CD4-positive, alpha-beta memory T cell (primary cell): ENCODE data around the gene ADCY4. TPM values are rescaled to one million over a fixed set of nuclear protein-coding genes. Genes with fewer than 3 reads are reported as not detected.

Source experiments
- CTCF ChIA-PET: fragments of 350-600 bp; sonication (Branson Sonifier 250); formaldehyde crosslinking; loops from one replicate; lab custom pipeline; 2021; ENCODE audit warnings: inconsistent platforms; ENCODE audit not compliant: partially characterized antibody; lab: Charles Lee
- POLR2A ChIA-PET: fragments of 350-600 bp; sonication (Branson Sonifier 250); formaldehyde crosslinking; loops from one replicate; lab custom pipeline; 2021; ENCODE audit not compliant: partially characterized antibody; lab: Charles Lee
- DNase-seq, 5 donors: peaks; one replicate each; pipeline versions ENCODE4 v3.0.0 to v3.0.0-alpha.2; 2020 to 2022; ENCODE audit warnings: mixed read lengths in 1 of 5
- H3K27ac ChIP-seq: one replicate; pipeline ENCODE4 v1.7.0; 2013; ENCODE audit warnings: low read depth, low read length
- H3K27me3 ChIP-seq: 2 replicates; pipeline ENCODE4 v1.7.0; 2013; ENCODE audit warnings: mild to moderate bottlenecking, low read length, moderate library complexity; ENCODE audit not compliant: insufficient read depth
- H3K36me3 ChIP-seq: 2 replicates; pipeline ENCODE4 v1.7.0; 2013; ENCODE audit warnings: mild to moderate bottlenecking, low read length, moderate library complexity; ENCODE audit not compliant: insufficient read depth
- H3K4me1 ChIP-seq: 2 replicates; pipeline ENCODE4 v1.7.0; 2013; ENCODE audit warnings: mild to moderate bottlenecking, low read length, moderate library complexity; ENCODE audit not compliant: insufficient read depth
- H3K4me3 ChIP-seq, 2 donors: one replicate each; pipeline ENCODE4 v1.7.0; 2013; ENCODE audit warnings: low read length in 2 of 2, mild to moderate bottlenecking in 1 of 2
- H3K9me3 ChIP-seq, 2 donors: one replicate each; pipeline ENCODE4 v1.7.0; 2013; ENCODE audit warnings: low read length in 2 of 2, control low read depth in 1 of 2; ENCODE audit not compliant: control insufficient read depth in 1 of 2
- H3K27ac Mint-ChIP-seq, 7 donors: one replicate each; pipeline ENCODE4 v1.8.0; 2020 to 2021; ENCODE audit warnings: mixed read lengths in 7 of 7, mild to moderate bottlenecking in 6 of 7, inconsistent platforms in 3 of 7, moderate library complexity in 3 of 7
- H3K27me3 Mint-ChIP-seq, 2 donors: one replicate each; pipeline ENCODE4 v1.8.0; 2020 to 2021; ENCODE audit warnings: mixed read lengths in 2 of 2
- H3K36me3 Mint-ChIP-seq, 2 donors: one replicate each; pipeline ENCODE4 v1.8.0; 2020 to 2021; ENCODE audit warnings: mixed read lengths in 2 of 2, inconsistent platforms in 1 of 2, mild to moderate bottlenecking in 1 of 2
- H3K4me1 Mint-ChIP-seq, 4 donors: one replicate each; pipeline ENCODE4 v1.8.0; 2020 to 2021; ENCODE audit warnings: mixed read lengths in 4 of 4, mild to moderate bottlenecking in 1 of 4
- H3K4me3 Mint-ChIP-seq, 8 donors: one replicate each; pipeline ENCODE4 v1.8.0; 2020 to 2021; ENCODE audit warnings: mixed read lengths in 8 of 8, mild to moderate bottlenecking in 7 of 8, moderate library complexity in 6 of 8, inconsistent platforms in 3 of 8
- H3K9me3 Mint-ChIP-seq, 8 donors: one replicate each; pipeline ENCODE4 v1.8.0; 2020 to 2021; ENCODE audit warnings: mixed read lengths in 8 of 8, mild to moderate bottlenecking in 5 of 8, inconsistent platforms in 3 of 8, moderate library complexity in 1 of 8
- intact Hi-C: fragments of 100-400 bp; cut with micrococcal nuclease; formaldehyde crosslinking; loops from one replicate; pipeline ENCODE4 v1.15.1; 2023
- polyA plus RNA-seq, 2 donors: library from polyadenylated mRNA; unstranded; fragments of 300-500 nt; fragmentation: Illumina TruSeq; gene quantifications; one replicate each; pipeline ENCODE4 v1.2.3, GENCODE V29; 2021
- total RNA-seq, 2 experiments: library from RNA; stranded (reverse); gene quantifications; one replicate each; pipeline ENCODE4 v1.2.3, GENCODE V29; 2021

Gene ADCY4
- total and polyA plus RNA-seq, 4 experiments from 2014 or later = 0.48 to 8.1 (median 3.9) TPM

GRCh38 chr14:24293525-24293924 is 41.3 kb downstream of the ADCY4 start:
- Mint-ChIP-seq H3K27ac (no peak overlapping the region), H3K27me3 (no peaks in the 10 kb centered on the region), H3K36me3 (peaks cover 52 to 56% of the 10 kb centered on the region in 2 donors), H3K4me1 (peaks cover 14 to 43% (median 26%) of the 10 kb centered on the region in 4 donors), H3K9me3 (no peaks in the 10 kb centered on the region), H3K4me3 (no peak overlapping the region)
- Histone ChIP-seq H3K27ac (no peak overlapping the region), H3K36me3 (peaks cover 44% of the 10 kb centered on the region), H3K4me3 (no peak overlapping the region), H3K4me1 (peaks cover 32% of the 10 kb centered on the region), H3K27me3 (no peaks in the 10 kb centered on the region), H3K9me3 (no peaks in the 10 kb centered on the region)
- ChIA-PET CTCF (interaction anchor here (0.9 to 5.3 kb wide), 5 partner anchors 11 to 143 kb away, joined by 4 to 49 read pairs (median 5); partner anchors contain the start of genes CIDEB, LTB4R2, MDP1 and TINF2), POLR2A (interaction anchor here (1.1 to 1.7 kb wide), 2 partner anchors 51 to 213 kb away, joined by 3 to 6 read pairs; partner anchors contain the start of gene TINF2)
- DNase-seq = no peak
- intact Hi-C loops = no loop called here

- ChIA-PET POLR2A (interaction anchor here (1.1 to 1.7 kb wide), 2 partner anchors 50 to 212 kb away, joined by 3 to 6 read pairs; partner anchors contain the start of gene TINF2), CTCF (interaction anchor here (0.7 to 5.3 kb wide), 8 partner anchors 9 to 234 kb away, joined by 3 to 49 read pairs (median 4); partner anchors contain the start of genes CIDEB, LTB4R2 and TINF2)
- H3K27ac ChIP-seq = no peak overlapping the region
- peaks cover 52 to 58% of the 10 kb centered on the region in 2 donors for H3K36me3 Mint-ChIP-seq
- peak overlapping the region in 1 of 7 donors; percentile 47 for H3K27ac Mint-ChIP-seq
- peaks cover 20% of the 10 kb centered on the region for H3K4me1 ChIP-seq
- H3K9me3 ChIP-seq = no peaks in the 10 kb centered on the region
- no peaks in the 10 kb centered on the region for H3K27me3 ChIP-seq
- intact Hi-C loops = no loop called here
- no peaks in the 10 kb centered on the region for H3K9me3 Mint-ChIP-seq
- H3K4me3 ChIP-seq = no peak overlapping the region
- DNase-seq = no peak
- no peaks in the 10 kb centered on the region for H3K27me3 Mint-ChIP-seq
- peaks cover 44% of the 10 kb centered on the region for H3K36me3 ChIP-seq
- H3K4me3 Mint-ChIP-seq = no peak overlapping the region
- H3K4me1 Mint-ChIP-seq = peaks cover 8 to 35% (median 19%) of the 10 kb centered on the region in 4 donors
Observed at GRCh38 chr14:24292118-24292807, 42.6 kb downstream of the ADCY4 start.

GRCh38 chr14:24291446-24292117 is 43.3 kb downstream of the ADCY4 start:
- Mint-ChIP-seq H3K9me3 (no peaks in the 10 kb centered on the region), H3K4me1 (peaks cover 2 to 28% (median 12%) of the 10 kb centered on the region in 4 donors), H3K4me3 (no peak overlapping the region), H3K27ac (peak overlapping the region in 1 of 7 donors; percentile 26), H3K27me3 (no peaks in the 10 kb centered on the region), H3K36me3 (peaks cover 50 to 56% of the 10 kb centered on the region in 2 donors)
- ChIA-PET CTCF (interaction anchor here (0.7 to 5.3 kb wide), 6 partner anchors 12 to 145 kb away, joined by 3 to 49 read pairs (median 4); partner anchors contain the start of genes CIDEB, LTB4R2 and TINF2), POLR2A (interaction anchor here (0.6 to 2.1 kb wide), 2 partner anchors 49 to 233 kb away, joined by 3 to 14 read pairs; partner anchors contain the start of gene TINF2)
- Histone ChIP-seq H3K4me1 (peaks cover 13% of the 10 kb centered on the region), H3K9me3 (no peaks in the 10 kb centered on the region), H3K27ac (no peak overlapping the region), H3K4me3 (no peak overlapping the region), H3K27me3 (no peaks in the 10 kb centered on the region), H3K36me3 (peaks cover 44% of the 10 kb centered on the region)
- DNase-seq = no peak
- intact Hi-C loops = no loop called here

GRCh38 chr14:24290746-24291145 is 44.1 kb downstream of the ADCY4 start:
- no peak for DNase-seq
- H3K27me3 ChIP-seq = no peaks in the 10 kb centered on the region
- peaks cover 12% of the 10 kb centered on the region for H3K4me1 ChIP-seq
- ChIA-PET POLR2A (interaction anchor here (0.6 to 2.1 kb wide), 6 partner anchors 13 to 232 kb away, joined by 3 to 14 read pairs (median 3); partner anchors contain the start of genes KHNYN, RABGGTA and TINF2), CTCF (interaction anchor here (2.3 to 5.3 kb wide), 3 partner anchors 17 to 48 kb away, joined by 9 to 49 read pairs (median 27); partner anchors contain the start of genes CIDEB, LTB4R2 and TINF2)
- H3K36me3 ChIP-seq = peaks cover 35% of the 10 kb centered on the region
- H3K4me1 Mint-ChIP-seq = peaks cover 0 to 20% (median 7%) of the 10 kb centered on the region in 4 donors
- H3K9me3 Mint-ChIP-seq = no peaks in the 10 kb centered on the region
- no peaks in the 10 kb centered on the region for H3K9me3 ChIP-seq
- H3K27me3 Mint-ChIP-seq = no peaks in the 10 kb centered on the region
- no peak overlapping the region for H3K4me3 Mint-ChIP-seq
- no peak overlapping the region for H3K4me3 ChIP-seq
- H3K27ac ChIP-seq = no peak overlapping the region
- intact Hi-C loops = no loop called here
- peaks cover 44 to 47% of the 10 kb centered on the region in 2 donors for H3K36me3 Mint-ChIP-seq
- H3K27ac Mint-ChIP-seq = peak overlapping the region in 1 of 7 donors; percentile 35

GRCh38 chr14:24289649-24290280 is 45.1 kb downstream of the ADCY4 start:
- Mint-ChIP-seq H3K27ac (peak overlapping the region in 2 of 7 donors; percentile 6 to 46), H3K27me3 (no peaks in the 10 kb centered on the region), H3K4me3 (no peak overlapping the region), H3K4me1 (peaks cover 0 to 20% (median 6%) of the 10 kb centered on the region in 4 donors), H3K9me3 (no peaks in the 10 kb centered on the region), H3K36me3 (peaks cover 37 to 41% of the 10 kb centered on the region in 2 donors)
- CTCF ChIA-PET = interaction anchor here (2.3 to 5.3 kb wide), 2 partner anchors 18 to 47 kb away, joined by 9 to 49 read pairs; partner anchors contain the start of genes CIDEB, LTB4R2 and TINF2
- intact Hi-C loops = no loop called here
- H3K27me3 ChIP-seq = no peaks in the 10 kb centered on the region
- H3K4me3 ChIP-seq = no peak overlapping the region
- POLR2A ChIA-PET = interaction anchor here (0.8 to 2.1 kb wide), 6 partner anchors 10 to 154 kb away, joined by 3 to 14 read pairs (median 3); partner anchors contain the start of genes KHNYN, PSME1, RABGGTA and TINF2
- H3K36me3 ChIP-seq = peaks cover 28% of the 10 kb centered on the region
- H3K27ac ChIP-seq = no peak overlapping the region
- peaks cover 12% of the 10 kb centered on the region for H3K4me1 ChIP-seq
- DNase-seq = peak in 2 of 5 donors; percentile 18 to 68
- H3K9me3 ChIP-seq = no peaks in the 10 kb centered on the region

- no peak overlapping the region for H3K27ac Mint-ChIP-seq
- peaks cover 0 to 20% (median 6%) of the 10 kb centered on the region in 4 donors for H3K4me1 Mint-ChIP-seq
- intact Hi-C loops = no loop called here
- no peaks in the 10 kb centered on the region for H3K9me3 ChIP-seq
- no peaks in the 10 kb centered on the region for H3K9me3 Mint-ChIP-seq
- peaks cover 21 to 25% of the 10 kb centered on the region in 2 donors for H3K36me3 Mint-ChIP-seq
- no peak for DNase-seq
- ChIA-PET CTCF (no interaction called here), POLR2A (no interaction called here)
- H3K4me1 ChIP-seq = peaks cover 12% of the 10 kb centered on the region
- peak overlapping the region in 1 of 8 donors; percentile 37 for H3K4me3 Mint-ChIP-seq
- H3K4me3 ChIP-seq = no peak overlapping the region
- peaks cover 18% of the 10 kb centered on the region for H3K36me3 ChIP-seq
- no peaks in the 10 kb centered on the region for H3K27me3 Mint-ChIP-seq
- H3K27ac ChIP-seq = no peak overlapping the region
- H3K27me3 ChIP-seq = no peaks in the 10 kb centered on the region
Observed at GRCh38 chr14:24286996-24287395, 47.9 kb downstream of the ADCY4 start.
